Subcutaneous adipose tissue (tissue), 4 donors: ENCODE data around the gene VWF. TPM values are rescaled to one million over a fixed set of nuclear protein-coding genes. Genes with fewer than 3 reads are reported as not detected.

Experiments used
- CTCF ChIP-seq: fragments of 450-650 bp; IDR thresholded peaks from one replicate; pipeline ENCODE4 v1.5.1; 2016; ENCODE audit warnings: low read depth, mild to moderate bottlenecking, control low read depth, antibody characterized with exemption, moderate library complexity
- total RNA-seq, 4 donors: library from RNA; depleted of rRNA; stranded (reverse); fragments of >200 nt; gene quantifications; one replicate each; pipeline ENCODE4 v1.1.0, GENCODE V29; 2016

Gene VWF
- total RNA-seq, 4 donors from 2014 or later, result 132 to 853 (median 240) TPM

GRCh38 chr12:6092784-6093722, 31.4 kb downstream of the VWF start:
- no peak for TF ChIP-seq CTCF

GRCh38 chr12:6091786-6092566, 32.5 kb downstream of the VWF start:
- no peak for TF ChIP-seq CTCF

DNA sequence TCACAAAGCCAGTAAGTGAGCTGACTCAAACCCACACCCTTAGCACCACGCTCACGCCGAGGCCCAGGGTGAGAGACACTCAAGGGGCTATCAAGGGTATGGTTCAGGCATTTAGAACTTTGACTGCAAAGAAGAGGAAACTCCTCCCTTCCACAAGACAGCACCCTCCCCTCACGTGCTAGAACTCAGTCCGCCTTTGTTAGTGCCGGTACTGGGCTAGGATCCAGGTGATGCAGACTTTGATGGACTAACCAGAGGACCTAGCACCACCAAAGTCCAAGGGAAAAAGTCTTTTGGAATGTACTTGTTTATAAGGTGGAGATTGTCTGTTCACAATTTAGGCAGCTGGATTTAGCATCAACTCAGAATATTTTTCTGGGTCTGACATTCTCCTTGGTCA, 33.7 kb downstream of the VWF start:
- TF ChIP-seq CTCF, result no peak

DNA sequence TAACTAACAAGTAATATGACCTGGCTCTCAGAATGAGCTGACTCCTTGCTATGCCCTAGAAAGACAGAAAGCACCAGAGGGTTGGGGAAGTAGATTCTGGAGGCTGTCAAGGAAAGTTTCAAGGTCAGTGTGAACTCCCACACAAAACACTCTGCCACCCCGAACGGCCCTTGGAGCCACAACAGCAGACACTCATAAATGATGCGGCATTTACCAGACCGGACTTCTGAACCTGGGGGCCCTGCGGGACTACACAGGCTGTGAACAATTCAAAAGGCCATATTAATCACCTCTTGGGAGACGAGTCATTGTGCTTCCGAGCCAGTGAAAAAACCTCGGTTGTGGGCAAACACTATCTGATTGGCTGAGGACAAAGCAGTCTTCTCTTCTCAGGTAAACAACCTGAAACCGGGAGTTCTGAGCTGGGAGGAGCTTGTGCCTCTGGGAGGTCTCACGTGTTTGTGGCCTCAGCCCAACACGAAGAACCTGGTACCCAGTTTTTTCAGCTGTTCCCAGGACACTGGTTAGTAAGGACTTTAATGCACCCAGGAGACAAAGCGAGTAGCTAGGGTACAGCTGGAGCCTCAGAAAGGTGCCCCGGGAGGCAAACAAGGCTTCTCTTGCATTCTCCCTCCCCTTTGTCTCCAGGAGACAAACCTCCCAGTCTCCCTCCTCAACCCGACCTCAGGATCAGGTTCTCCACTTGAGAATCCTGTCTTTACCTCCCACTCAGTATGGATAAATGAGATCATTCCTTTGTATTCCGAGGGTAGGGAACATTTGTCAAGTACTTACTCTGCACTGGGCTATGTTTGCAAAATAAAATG, 35.3 kb downstream of the VWF start:
- no peak for TF ChIP-seq CTCF

GRCh38 chr12:6086316-6086715, 38.2 kb downstream of the VWF start:
- no peak for TF ChIP-seq CTCF

GRCh38 chr12:6085841-6086240, 38.6 kb downstream of the VWF start:
- no peak for TF ChIP-seq CTCF
